Gastrocnemius medialis (tissue), 4 donors: ENCODE measurements around the gene MEIOSIN.

Experiments
- POLR2A ChIP-seq, 2 donors: fragments of 450-650 bp; IDR thresholded peaks; one replicate each; pipeline ENCODE4 v1.6.1; 2017; ENCODE audit warnings: antibody characterized with exemption in 2 of 2, mild to moderate bottlenecking in 2 of 2, moderate library complexity in 2 of 2
- TF ChIP-seq, protein P1 (sequence below), 5 experiments: fragments of 450-650 bp in 3 of 5; fragments of 200-600 bp in 2 of 5; sonication (generic) in 2 of 5; IDR thresholded peaks in 4 of 5; conservative IDR thresholded peaks in 1 of 5; 1 replicate in 4 of 5; 2 replicates in 1 of 5; pipeline ENCODE4 v1.5.1; 2016 to 2019; ENCODE audit warnings: antibody characterized with exemption in 5 of 5, mild to moderate bottlenecking in 3 of 5, moderate library complexity in 3 of 5

DNA sequence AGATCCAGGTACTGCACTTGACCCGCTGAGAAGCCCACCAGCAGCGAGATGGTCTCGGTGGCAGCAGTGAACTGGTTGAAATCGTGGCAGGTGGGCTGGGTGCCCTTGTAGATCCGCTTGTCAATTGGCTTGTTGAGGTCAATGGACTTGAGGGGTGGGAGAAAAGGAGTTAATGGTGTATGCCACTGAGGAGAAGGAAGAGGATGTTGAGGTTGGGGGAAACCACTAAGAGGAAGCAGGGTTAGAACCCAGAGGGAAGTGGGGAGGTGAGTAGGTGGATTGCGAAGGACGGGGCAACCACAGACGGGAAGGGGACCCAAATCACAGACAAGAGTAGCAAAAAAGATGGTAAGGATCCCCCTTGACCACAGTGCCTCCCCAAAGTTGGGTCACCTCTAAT lies 57.7 kb downstream of the MEIOSIN start:
- TF ChIP-seq, protein P1, sequence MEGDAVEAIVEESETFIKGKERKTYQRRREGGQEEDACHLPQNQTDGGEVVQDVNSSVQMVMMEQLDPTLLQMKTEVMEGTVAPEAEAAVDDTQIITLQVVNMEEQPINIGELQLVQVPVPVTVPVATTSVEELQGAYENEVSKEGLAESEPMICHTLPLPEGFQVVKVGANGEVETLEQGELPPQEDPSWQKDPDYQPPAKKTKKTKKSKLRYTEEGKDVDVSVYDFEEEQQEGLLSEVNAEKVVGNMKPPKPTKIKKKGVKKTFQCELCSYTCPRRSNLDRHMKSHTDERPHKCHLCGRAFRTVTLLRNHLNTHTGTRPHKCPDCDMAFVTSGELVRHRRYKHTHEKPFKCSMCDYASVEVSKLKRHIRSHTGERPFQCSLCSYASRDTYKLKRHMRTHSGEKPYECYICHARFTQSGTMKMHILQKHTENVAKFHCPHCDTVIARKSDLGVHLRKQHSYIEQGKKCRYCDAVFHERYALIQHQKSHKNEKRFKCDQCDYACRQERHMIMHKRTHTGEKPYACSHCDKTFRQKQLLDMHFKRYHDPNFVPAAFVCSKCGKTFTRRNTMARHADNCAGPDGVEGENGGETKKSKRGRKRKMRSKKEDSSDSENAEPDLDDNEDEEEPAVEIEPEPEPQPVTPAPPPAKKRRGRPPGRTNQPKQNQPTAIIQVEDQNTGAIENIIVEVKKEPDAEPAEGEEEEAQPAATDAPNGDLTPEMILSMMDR (IDR thresholded peaks at IDR 0.05 in 4 of 5, conservative IDR thresholded peaks at IDR 0.05 in 1 of 5): no peak
- no peak for TF ChIP-seq POLR2A (IDR thresholded peaks at IDR 0.05)
